ENCODE measurements around the gene SLC9C1. TPM values are rescaled to one million over a fixed set of nuclear protein-coding genes. Genes with fewer than 3 reads are reported as not detected.
A peak's percentile ranks its signal among the peaks of the same experiment; 100 is the strongest.

SLC9C1 gene
- polyA plus RNA-seq, 1 donor from 2014 or later: not detected

GRCh38 chr3:112280266-112280665 is 13.8 kb downstream of the SLC9C1 start:
- H3K4me3 Mint-ChIP-seq: no peak overlapping the region
- H3K4me1 Mint-ChIP-seq: peaks cover 0 to 8% (median 3%) of the 10 kb centered on the region in 3 donors
- H3K27me3 Mint-ChIP-seq: peaks cover 2% of the 10 kb centered on the region
- H3K27ac Mint-ChIP-seq: no peak overlapping the region
- no peaks in the 10 kb centered on the region for H3K9me3 Mint-ChIP-seq
- H3K36me3 Mint-ChIP-seq: no peaks in the 10 kb centered on the region

DNA sequence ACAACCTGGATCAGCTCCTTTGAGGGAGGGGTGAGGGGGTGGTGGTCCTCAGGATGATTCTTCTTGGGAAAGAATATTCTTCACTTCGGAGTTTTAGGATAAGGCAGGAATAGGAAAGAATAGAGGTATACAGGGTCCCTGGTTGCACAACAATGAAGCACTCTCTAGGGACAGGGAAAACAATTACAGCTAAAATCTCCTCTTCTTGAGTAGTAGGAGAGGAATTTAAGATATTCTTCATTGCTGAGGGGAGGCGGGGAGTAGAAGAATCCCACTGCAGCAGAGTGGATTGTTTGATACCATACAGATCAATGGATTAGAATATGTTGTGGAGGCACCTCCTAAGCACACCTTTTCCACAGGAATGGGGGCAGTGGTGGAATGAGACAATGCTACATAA is 20.5 kb downstream of the SLC9C1 start:
- Mint-ChIP-seq H3K27ac (no peak overlapping the region), H3K9me3 (no peaks in the 10 kb centered on the region), H3K4me1 (peaks cover 2 to 6% (median 4%) of the 10 kb centered on the region in 3 donors), H3K36me3 (no peaks in the 10 kb centered on the region), H3K4me3 (no peak overlapping the region), H3K27me3 (peaks cover 2% of the 10 kb centered on the region)

GRCh38 chr3:112261742-112262141 is 32.3 kb downstream of the SLC9C1 start:
- Mint-ChIP-seq H3K4me3 (no peak overlapping the region), H3K27ac (no peak overlapping the region), H3K9me3 (peaks cover 0 to 3% (median 0%) of the 10 kb centered on the region in 3 donors), H3K36me3 (no peaks in the 10 kb centered on the region), H3K27me3 (peaks cover 2% of the 10 kb centered on the region), H3K4me1 (no peaks in the 10 kb centered on the region)

- no peak overlapping the region for H3K27ac Mint-ChIP-seq
- no peaks in the 10 kb centered on the region for H3K36me3 Mint-ChIP-seq
- peaks cover 0 to 3% (median under 1%) of the 10 kb centered on the region in 3 donors for H3K9me3 Mint-ChIP-seq
- H3K4me1 Mint-ChIP-seq: no peaks in the 10 kb centered on the region
- no peaks in the 10 kb centered on the region for H3K27me3 Mint-ChIP-seq
- H3K4me3 Mint-ChIP-seq: no peak overlapping the region
Measured at GRCh38 chr3:112260563-112260962, 33.5 kb downstream of the SLC9C1 start.

- Mint-ChIP-seq H3K4me3 (peak overlapping the region in 1 of 4 donors; percentile 44), H3K27ac (no peak overlapping the region), H3K36me3 (peaks cover 4% of the 10 kb centered on the region), H3K27me3 (no peaks in the 10 kb centered on the region), H3K9me3 (peaks cover 7 to 33% (median 11%) of the 10 kb centered on the region in 3 donors), H3K4me1 (peaks cover 0 to 6% (median 0%) of the 10 kb centered on the region in 3 donors)
Measured at GRCh38 chr3:112253301-112253971, 40.6 kb downstream of the SLC9C1 start.

DNA sequence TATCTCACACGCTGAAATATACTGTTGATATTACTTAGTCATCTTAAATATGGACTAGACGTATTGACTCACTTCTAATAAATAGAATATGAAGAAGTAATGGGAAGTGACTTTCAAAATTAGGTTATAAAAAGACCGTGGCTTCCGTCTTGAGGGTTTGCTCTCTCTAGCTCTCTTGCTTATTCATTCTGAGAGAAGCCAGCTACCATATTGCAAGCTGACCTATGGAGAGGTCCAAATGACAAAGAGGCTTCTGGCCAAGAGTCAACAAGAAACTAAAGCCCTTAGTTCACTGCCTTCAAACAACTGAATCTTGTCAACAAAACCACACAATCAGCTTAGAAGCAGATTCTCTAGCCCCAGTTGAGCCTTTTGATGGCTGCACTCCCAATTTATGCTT is 46.1 kb downstream of the SLC9C1 start:
- Mint-ChIP-seq H3K27ac (no peak overlapping the region), H3K4me1 (peaks cover 12 to 13% (median 13%) of the 10 kb centered on the region in 3 donors), H3K36me3 (no peaks in the 10 kb centered on the region), H3K27me3 (no peaks in the 10 kb centered on the region), H3K4me3 (peak overlapping the region in 1 of 4 donors; percentile 33), H3K9me3 (peaks cover 4 to 11% (median 9%) of the 10 kb centered on the region in 3 donors)

DNA sequence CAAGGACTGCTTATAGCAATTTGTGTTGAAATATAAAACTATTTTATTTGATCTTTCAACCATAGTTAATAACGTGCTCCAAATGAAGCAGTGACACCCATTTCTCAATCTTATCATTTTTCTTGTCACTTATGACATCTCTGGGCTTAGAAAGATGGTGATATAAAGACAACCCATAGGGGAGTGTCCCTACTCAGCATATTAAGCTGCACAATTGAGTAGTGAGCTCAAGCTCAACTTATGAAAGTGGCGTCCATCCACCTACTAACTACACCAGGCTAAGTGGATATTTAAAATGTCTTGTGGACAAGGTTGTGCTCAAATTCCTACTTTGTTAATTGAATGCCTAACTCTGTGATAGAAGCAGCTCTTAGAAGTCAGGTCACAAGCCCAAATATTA is 46.7 kb downstream of the SLC9C1 start:
- Mint-ChIP-seq H3K4me3 (no peak overlapping the region), H3K9me3 (peaks cover 5 to 11% (median 9%) of the 10 kb centered on the region in 3 donors), H3K36me3 (no peaks in the 10 kb centered on the region), H3K27ac (no peak overlapping the region), H3K27me3 (no peaks in the 10 kb centered on the region), H3K4me1 (peaks cover 12 to 13% (median 13%) of the 10 kb centered on the region in 3 donors)

DNA sequence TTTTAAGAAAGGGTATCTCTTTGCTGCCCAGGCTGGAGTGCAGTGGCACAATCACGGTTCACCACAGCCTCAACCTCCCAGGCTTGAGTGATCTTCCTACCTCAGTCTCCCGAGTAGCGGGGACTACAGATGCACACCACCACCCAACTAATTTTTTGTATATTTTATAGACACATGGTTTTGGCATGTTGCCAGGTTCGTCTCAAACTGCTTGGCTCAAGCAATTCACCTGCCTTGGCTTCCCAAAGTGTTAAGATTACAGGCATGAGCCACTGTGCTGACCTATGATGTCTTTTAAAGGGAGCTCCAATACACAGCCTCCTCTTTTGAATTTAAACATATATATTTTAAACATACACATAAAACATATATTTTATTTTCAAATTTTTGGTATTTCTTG is 60.9 kb downstream of the SLC9C1 start:
- Mint-ChIP-seq H3K9me3 (no peaks in the 10 kb centered on the region), H3K27me3 (no peaks in the 10 kb centered on the region), H3K27ac (no peak overlapping the region), H3K4me3 (no peak overlapping the region), H3K36me3 (no peaks in the 10 kb centered on the region), H3K4me1 (peaks cover 0 to 2% (median 1%) of the 10 kb centered on the region in 3 donors)

GRCh38 chr3:112231727-112232126 is 62.3 kb downstream of the SLC9C1 start:
- no peak overlapping the region for H3K27ac Mint-ChIP-seq
- H3K36me3 Mint-ChIP-seq: no peaks in the 10 kb centered on the region
- no peak overlapping the region for H3K4me3 Mint-ChIP-seq
- peaks cover 0 to 2% (median 0%) of the 10 kb centered on the region in 3 donors for H3K9me3 Mint-ChIP-seq
- H3K4me1 Mint-ChIP-seq: peaks cover 0 to 2% (median 1%) of the 10 kb centered on the region in 3 donors
- no peaks in the 10 kb centered on the region for H3K27me3 Mint-ChIP-seq

- Mint-ChIP-seq H3K27me3 (no peaks in the 10 kb centered on the region), H3K4me3 (no peak overlapping the region), H3K9me3 (peaks cover 4 to 12% (median 11%) of the 10 kb centered on the region in 3 donors), H3K27ac (no peak overlapping the region), H3K36me3 (peaks cover 1% of the 10 kb centered on the region), H3K4me1 (peaks cover 0 to 2% (median 1%) of the 10 kb centered on the region in 3 donors)
Measured at GRCh38 chr3:112230033-112230432, 64.0 kb downstream of the SLC9C1 start.

- Mint-ChIP-seq H3K9me3 (peaks cover 4 to 23% (median 16%) of the 10 kb centered on the region in 3 donors), H3K4me3 (no peak overlapping the region), H3K36me3 (peaks cover 3% of the 10 kb centered on the region), H3K27me3 (no peaks in the 10 kb centered on the region), H3K4me1 (peaks cover 0 to 2% (median 1%) of the 10 kb centered on the region in 3 donors), H3K27ac (no peak overlapping the region)
Measured at GRCh38 chr3:112228786-112229185, 65.2 kb downstream of the SLC9C1 start.

DNA sequence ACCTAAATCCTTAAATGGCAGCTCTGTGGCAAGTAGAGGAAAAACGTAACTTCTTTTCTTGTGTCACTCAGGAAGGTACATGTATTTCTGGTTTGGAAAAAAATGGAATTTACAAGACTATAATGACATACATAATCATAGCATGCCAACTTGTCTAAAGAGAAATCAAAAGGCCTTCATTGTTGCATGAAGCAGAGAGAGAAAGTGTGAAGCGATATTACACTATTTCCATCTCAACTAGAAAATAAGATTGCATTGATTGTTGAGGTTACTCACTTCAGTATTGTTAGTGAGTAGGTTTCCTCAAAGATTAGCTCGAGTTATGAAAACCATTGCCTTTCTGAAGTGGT is 93.7 kb downstream of the SLC9C1 start:
- Mint-ChIP-seq H3K27ac (no peak overlapping the region), H3K27me3 (no peaks in the 10 kb centered on the region), H3K36me3 (no peaks in the 10 kb centered on the region), H3K9me3 (peaks cover 1 to 8% (median 8%) of the 10 kb centered on the region in 3 donors), H3K4me1 (no peaks in the 10 kb centered on the region), H3K4me3 (no peak overlapping the region)

GRCh38 chr3:112199622-112200316 is 94.2 kb downstream of the SLC9C1 start:
- no peaks in the 10 kb centered on the region for H3K36me3 Mint-ChIP-seq
- no peak overlapping the region for H3K4me3 Mint-ChIP-seq
- H3K27me3 Mint-ChIP-seq: no peaks in the 10 kb centered on the region
- H3K4me1 Mint-ChIP-seq: no peaks in the 10 kb centered on the region
- H3K27ac Mint-ChIP-seq: no peak overlapping the region
- peaks cover 1 to 12% (median 8%) of the 10 kb centered on the region in 3 donors for H3K9me3 Mint-ChIP-seq

GRCh38 chr3:112197131-112197530 is 96.9 kb downstream of the SLC9C1 start:
- peaks cover 8 to 29% (median 11%) of the 10 kb centered on the region in 3 donors for H3K9me3 Mint-ChIP-seq
- no peak overlapping the region for H3K27ac Mint-ChIP-seq
- peaks cover under 1% of the 10 kb centered on the region for H3K36me3 Mint-ChIP-seq
- H3K27me3 Mint-ChIP-seq: no peaks in the 10 kb centered on the region
- no peaks in the 10 kb centered on the region for H3K4me1 Mint-ChIP-seq
- no peak overlapping the region for H3K4me3 Mint-ChIP-seq

DNA sequence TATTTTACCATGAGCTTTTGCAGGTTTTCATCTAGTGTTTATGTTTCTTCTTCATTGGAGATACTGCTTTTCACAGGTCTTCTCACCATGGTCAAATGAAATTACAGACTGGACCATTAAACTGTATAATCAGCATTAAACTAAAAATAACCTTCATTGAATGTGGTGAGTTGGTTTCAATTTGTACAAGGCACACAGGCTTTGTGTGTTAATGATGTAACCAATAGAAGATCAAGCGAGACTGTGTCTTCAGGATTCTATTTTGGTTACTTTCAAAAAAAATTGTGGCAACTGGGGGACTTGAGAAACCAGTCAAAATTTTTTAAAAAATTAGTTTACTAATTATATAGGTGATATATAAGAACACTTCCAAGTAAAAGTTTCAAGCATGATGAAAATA is 106.7 kb downstream of the SLC9C1 start:
- H3K27me3 Mint-ChIP-seq: peaks cover 2% of the 10 kb centered on the region
- peaks cover 4 to 14% (median 5%) of the 10 kb centered on the region in 3 donors for H3K9me3 Mint-ChIP-seq
- no peak overlapping the region for H3K4me3 Mint-ChIP-seq
- no peak overlapping the region for H3K27ac Mint-ChIP-seq
- peaks cover 3% of the 10 kb centered on the region for H3K36me3 Mint-ChIP-seq
- H3K4me1 Mint-ChIP-seq: peaks cover 0 to 5% (median 4%) of the 10 kb centered on the region in 3 donors

Data from IgD-negative memory B cell (primary cell).